Measurements from ENCODE around the gene TMEM240.

The TMEM240 gene

GRCh38 chr1:1573843-1574720 is 33.7 kb upstream of the TMEM240 start:
- no peaks in the 10 kb centered on the region for H3K9me2 ChIP-seq (replicated peaks; ENCODE audit: control insufficient read depth, low read length)
- TF ChIP-seq, protein P1, sequence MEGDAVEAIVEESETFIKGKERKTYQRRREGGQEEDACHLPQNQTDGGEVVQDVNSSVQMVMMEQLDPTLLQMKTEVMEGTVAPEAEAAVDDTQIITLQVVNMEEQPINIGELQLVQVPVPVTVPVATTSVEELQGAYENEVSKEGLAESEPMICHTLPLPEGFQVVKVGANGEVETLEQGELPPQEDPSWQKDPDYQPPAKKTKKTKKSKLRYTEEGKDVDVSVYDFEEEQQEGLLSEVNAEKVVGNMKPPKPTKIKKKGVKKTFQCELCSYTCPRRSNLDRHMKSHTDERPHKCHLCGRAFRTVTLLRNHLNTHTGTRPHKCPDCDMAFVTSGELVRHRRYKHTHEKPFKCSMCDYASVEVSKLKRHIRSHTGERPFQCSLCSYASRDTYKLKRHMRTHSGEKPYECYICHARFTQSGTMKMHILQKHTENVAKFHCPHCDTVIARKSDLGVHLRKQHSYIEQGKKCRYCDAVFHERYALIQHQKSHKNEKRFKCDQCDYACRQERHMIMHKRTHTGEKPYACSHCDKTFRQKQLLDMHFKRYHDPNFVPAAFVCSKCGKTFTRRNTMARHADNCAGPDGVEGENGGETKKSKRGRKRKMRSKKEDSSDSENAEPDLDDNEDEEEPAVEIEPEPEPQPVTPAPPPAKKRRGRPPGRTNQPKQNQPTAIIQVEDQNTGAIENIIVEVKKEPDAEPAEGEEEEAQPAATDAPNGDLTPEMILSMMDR (IDR thresholded peaks at IDR 0.05; ENCODE audit: low read depth, low read length, poor library complexity, severe bottlenecking), result peak; percentile 25
- no peak for TF ChIP-seq EZH2phosphoT487 (IDR thresholded peaks at IDR 0.05; ENCODE audit: borderline replicate concordance, low read length)
- no peaks in the 10 kb centered on the region for H3K27me3 ChIP-seq (ENCODE audit: control insufficient read depth, low read length)
- H3K4me1 ChIP-seq (ENCODE audit: control insufficient read depth, low read length), result peaks cover 21% of the 10 kb centered on the region
- peaks cover 70% of the 10 kb centered on the region for H3K79me2 ChIP-seq (ENCODE audit: control insufficient read depth, low read length)
- H3K27ac ChIP-seq (ENCODE audit: low read depth, low read length), result peak overlapping the region; percentile 46
- H3K4me3 ChIP-seq (ENCODE audit: low read length), result peak overlapping the region; percentile 82
- 0 out of 2 replicates have a peak, but pooled peaks cover 3% of the 10 kb centered on the region for H3F3A ChIP-seq (ENCODE audit: control insufficient read depth, insufficient read depth)
- peaks cover 39% of the 10 kb centered on the region for H3K36me3 ChIP-seq (ENCODE audit: control insufficient read depth, low read length)
- peak overlapping the region; percentile 90 for H3K4me2 ChIP-seq (ENCODE audit: low read length)
- H4K20me1 ChIP-seq (ENCODE audit: control insufficient read depth, insufficient read depth, low read depth, low read length), result peaks cover 18% of the 10 kb centered on the region; the same call in 1 of the 2 replicates
- H3K9me3 ChIP-seq (ENCODE audit: control insufficient read depth, insufficient read depth, low read length), result no peaks in the 10 kb centered on the region

DNA sequence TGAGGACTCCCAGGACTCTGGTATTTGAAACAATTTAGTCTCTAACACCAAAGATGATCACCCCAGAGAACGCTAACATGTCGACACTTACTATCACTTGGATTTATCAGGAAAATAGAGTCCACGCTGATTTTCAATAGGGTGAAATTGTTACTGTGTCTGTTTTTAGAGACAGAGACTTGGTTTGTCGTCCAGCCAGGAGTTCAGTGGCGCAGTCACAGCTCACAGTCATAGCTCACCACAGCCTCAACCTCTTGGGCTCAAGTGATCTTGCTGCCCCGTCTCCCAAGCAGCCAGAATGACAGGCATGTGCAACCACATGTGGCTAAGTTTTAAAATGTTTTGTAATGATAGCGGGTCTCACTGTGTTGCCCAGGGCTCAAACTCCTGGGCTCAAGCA is 28.9 kb upstream of the TMEM240 start:
- 0 out of 2 replicates have a peak, but pooled peaks cover 3% of the 10 kb centered on the region for H3F3A ChIP-seq (ENCODE audit: control insufficient read depth, insufficient read depth)
- H3K36me3 ChIP-seq (ENCODE audit: control insufficient read depth, low read length), result peaks cover 73% of the 10 kb centered on the region
- no peak overlapping the region for H3K4me2 ChIP-seq (ENCODE audit: low read length)
- TF ChIP-seq, protein P1 (IDR thresholded peaks at IDR 0.05; ENCODE audit: low read depth, low read length, poor library complexity, severe bottlenecking), result no peak
- TF ChIP-seq EZH2phosphoT487 (IDR thresholded peaks at IDR 0.05; ENCODE audit: borderline replicate concordance, low read length), result no peak
- H3K79me2 ChIP-seq (ENCODE audit: control insufficient read depth, low read length), result peaks cover 100% of the 10 kb centered on the region
- H3K27ac ChIP-seq (ENCODE audit: low read depth, low read length), result no peak overlapping the region
- peaks cover 12% of the 10 kb centered on the region for H3K4me1 ChIP-seq (ENCODE audit: control insufficient read depth, low read length)
- no peaks in the 10 kb centered on the region for H3K27me3 ChIP-seq (ENCODE audit: control insufficient read depth, low read length)
- no peak overlapping the region for H3K4me3 ChIP-seq (ENCODE audit: low read length)
- H3K9me3 ChIP-seq (ENCODE audit: control insufficient read depth, insufficient read depth, low read length), result no peaks in the 10 kb centered on the region
- peaks cover 33% of the 10 kb centered on the region; the same call in 1 of the 2 replicates for H4K20me1 ChIP-seq (ENCODE audit: control insufficient read depth, insufficient read depth, low read depth, low read length)
- no peaks in the 10 kb centered on the region for H3K9me2 ChIP-seq (replicated peaks; ENCODE audit: control insufficient read depth, low read length)

DNA sequence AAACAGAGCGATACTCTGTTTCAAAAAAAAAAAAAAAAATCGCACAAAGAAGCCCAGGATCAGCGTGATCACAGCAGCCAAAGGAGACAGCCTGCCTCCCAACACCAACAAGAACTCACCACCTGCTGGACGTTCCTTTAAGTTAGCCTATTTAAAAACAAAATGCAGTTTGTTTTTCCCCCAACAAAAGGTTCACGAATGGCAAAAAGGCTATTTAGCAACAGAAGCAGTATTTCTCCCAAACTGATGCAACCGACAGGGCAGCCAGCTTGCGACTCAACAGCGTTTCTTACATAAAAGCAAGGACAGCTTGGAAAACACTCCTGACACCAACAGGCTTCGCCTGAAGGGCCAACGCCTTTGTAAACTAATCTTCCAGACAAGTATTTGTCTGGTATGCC is 27.5 kb upstream of the TMEM240 start:
- Histone ChIP-seq H3K27ac (ENCODE audit: low read depth, low read length) (no peak overlapping the region), H4K20me1 (ENCODE audit: control insufficient read depth, insufficient read depth, low read depth, low read length) (peaks cover 28% of the 10 kb centered on the region; the same call in 1 of the 2 replicates), H3K9me2 (replicated peaks; ENCODE audit: control insufficient read depth, low read length) (no peaks in the 10 kb centered on the region), H3K36me3 (ENCODE audit: control insufficient read depth, low read length) (peaks cover 75% of the 10 kb centered on the region), H3K27me3 (ENCODE audit: control insufficient read depth, low read length) (no peaks in the 10 kb centered on the region), H3F3A (ENCODE audit: control insufficient read depth, insufficient read depth) (0 out of 2 replicates have a peak, but pooled peaks cover 3% of the 10 kb centered on the region), H3K79me2 (ENCODE audit: control insufficient read depth, low read length) (peaks cover 97% of the 10 kb centered on the region), H3K9me3 (ENCODE audit: control insufficient read depth, insufficient read depth, low read length) (no peaks in the 10 kb centered on the region), H3K4me1 (ENCODE audit: control insufficient read depth, low read length) (peaks cover 3% of the 10 kb centered on the region), H3K4me3 (ENCODE audit: low read length) (no peak overlapping the region), H3K4me2 (ENCODE audit: low read length) (no peak overlapping the region)
- no peak for TF ChIP-seq EZH2phosphoT487 (IDR thresholded peaks at IDR 0.05; ENCODE audit: borderline replicate concordance, low read length)
- TF ChIP-seq, protein P1 (IDR thresholded peaks at IDR 0.05; ENCODE audit: low read depth, low read length, poor library complexity, severe bottlenecking), result no peak

Data from DOHH2 (cell line).